ENCODE data around the gene EPB41L3. TPM values are rescaled to one million over a fixed set of nuclear protein-coding genes. Genes with fewer than 3 reads are reported as not detected.

Gene EPB41L3
- polyA plus RNA-seq, 2 of the 4 experiments (the other 2 are of a cell fraction): 0.46 to 1.00 TPM

DNA sequence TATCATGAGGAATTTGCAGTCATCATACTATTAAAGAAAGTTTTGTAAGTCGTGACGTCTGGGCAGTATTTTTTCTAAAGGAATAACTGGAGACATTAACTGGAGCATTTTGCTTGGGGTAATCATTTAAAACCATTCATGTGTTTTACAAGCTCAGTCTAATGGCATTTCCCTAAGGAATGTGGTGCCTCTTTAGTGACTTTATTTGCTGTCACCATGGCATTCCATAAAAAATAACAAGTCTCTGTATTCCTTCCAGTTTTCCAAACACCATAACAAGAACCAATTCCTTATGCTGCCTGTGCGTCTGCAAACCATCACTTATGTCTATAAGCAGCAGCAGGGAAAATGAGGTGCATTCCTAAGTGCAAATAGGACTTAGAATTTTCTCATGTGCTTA, 82.8 kb downstream of the EPB41L3 start (continued):
- TF ChIP-seq, protein P1, sequence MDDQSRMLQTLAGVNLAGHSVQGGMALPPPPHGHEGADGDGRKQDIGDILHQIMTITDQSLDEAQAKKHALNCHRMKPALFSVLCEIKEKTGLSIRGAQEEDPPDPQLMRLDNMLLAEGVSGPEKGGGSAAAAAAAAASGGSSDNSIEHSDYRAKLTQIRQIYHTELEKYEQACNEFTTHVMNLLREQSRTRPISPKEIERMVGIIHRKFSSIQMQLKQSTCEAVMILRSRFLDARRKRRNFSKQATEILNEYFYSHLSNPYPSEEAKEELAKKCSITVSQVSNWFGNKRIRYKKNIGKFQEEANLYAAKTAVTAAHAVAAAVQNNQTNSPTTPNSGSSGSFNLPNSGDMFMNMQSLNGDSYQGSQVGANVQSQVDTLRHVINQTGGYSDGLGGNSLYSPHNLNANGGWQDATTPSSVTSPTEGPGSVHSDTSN (IDR thresholded peaks at IDR 0.05): no peak
- TF ChIP-seq, protein P2, sequence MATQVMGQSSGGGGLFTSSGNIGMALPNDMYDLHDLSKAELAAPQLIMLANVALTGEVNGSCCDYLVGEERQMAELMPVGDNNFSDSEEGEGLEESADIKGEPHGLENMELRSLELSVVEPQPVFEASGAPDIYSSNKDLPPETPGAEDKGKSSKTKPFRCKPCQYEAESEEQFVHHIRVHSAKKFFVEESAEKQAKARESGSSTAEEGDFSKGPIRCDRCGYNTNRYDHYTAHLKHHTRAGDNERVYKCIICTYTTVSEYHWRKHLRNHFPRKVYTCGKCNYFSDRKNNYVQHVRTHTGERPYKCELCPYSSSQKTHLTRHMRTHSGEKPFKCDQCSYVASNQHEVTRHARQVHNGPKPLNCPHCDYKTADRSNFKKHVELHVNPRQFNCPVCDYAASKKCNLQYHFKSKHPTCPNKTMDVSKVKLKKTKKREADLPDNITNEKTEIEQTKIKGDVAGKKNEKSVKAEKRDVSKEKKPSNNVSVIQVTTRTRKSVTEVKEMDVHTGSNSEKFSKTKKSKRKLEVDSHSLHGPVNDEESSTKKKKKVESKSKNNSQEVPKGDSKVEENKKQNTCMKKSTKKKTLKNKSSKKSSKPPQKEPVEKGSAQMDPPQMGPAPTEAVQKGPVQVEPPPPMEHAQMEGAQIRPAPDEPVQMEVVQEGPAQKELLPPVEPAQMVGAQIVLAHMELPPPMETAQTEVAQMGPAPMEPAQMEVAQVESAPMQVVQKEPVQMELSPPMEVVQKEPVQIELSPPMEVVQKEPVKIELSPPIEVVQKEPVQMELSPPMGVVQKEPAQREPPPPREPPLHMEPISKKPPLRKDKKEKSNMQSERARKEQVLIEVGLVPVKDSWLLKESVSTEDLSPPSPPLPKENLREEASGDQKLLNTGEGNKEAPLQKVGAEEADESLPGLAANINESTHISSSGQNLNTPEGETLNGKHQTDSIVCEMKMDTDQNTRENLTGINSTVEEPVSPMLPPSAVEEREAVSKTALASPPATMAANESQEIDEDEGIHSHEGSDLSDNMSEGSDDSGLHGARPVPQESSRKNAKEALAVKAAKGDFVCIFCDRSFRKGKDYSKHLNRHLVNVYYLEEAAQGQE (IDR thresholded peaks at IDR 0.05): no peak
- TF ChIP-seq JUNB (IDR thresholded peaks at IDR 0.05) (no peak), RARB (CRISPR knock-in tag; IDR thresholded peaks at IDR 0.05) (no peak), CBX8 (IDR thresholded peaks at IDR 0.05) (no peak), RAD21 (conservative IDR thresholded peaks at IDR 0.05 in 1 of 2, IDR thresholded peaks at IDR 0.05 in 1 of 2) (no peak), EHMT2 (IDR thresholded peaks at IDR 0.05; ENCODE audit: low read depth) (no peak), TFCP2L1 (CRISPR knock-in tag; IDR thresholded peaks at IDR 0.05) (no peak)
- TF ChIP-seq, protein P3, sequence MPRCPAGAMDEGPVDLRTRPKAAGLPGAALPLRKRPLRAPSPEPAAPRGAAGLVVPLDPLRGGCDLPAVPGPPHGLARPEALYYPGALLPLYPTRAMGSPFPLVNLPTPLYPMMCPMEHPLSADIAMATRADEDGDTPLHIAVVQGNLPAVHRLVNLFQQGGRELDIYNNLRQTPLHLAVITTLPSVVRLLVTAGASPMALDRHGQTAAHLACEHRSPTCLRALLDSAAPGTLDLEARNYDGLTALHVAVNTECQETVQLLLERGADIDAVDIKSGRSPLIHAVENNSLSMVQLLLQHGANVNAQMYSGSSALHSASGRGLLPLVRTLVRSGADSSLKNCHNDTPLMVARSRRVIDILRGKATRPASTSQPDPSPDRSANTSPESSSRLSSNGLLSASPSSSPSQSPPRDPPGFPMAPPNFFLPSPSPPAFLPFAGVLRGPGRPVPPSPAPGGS (IDR thresholded peaks at IDR 0.05): no peak

DNA sequence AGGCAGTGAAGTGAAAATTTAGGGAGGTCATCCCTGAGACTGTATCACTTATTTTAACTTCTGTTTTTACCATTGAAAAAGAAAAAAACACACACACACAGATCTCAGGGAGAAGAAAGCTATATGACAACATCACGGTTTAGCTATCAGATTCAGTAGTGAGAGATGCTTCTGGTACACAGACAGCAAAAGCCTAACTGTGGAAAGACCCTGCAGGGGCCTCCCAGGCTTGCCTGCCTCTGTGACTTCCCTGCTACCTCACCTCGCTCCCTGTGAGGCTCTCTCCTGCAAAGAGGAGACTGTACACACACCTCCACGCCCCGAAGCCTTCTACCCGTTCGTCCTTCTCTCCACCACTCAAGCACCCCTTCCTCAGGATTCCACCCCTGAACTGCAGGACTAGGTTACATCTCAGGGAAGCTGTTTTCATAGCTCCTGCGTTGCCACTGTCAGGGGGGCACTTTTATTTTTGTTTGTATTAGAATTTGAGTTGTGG, 86.3 kb downstream of the EPB41L3 start:
- Histone ChIP-seq H3K27ac (no peak overlapping the region), H3K4me3 (no peak overlapping the region), H3K9me3 (no peaks in the 10 kb centered on the region), H3K4me2 (no peak overlapping the region), H3K4me1 (no peaks in the 10 kb centered on the region)
- TF ChIP-seq FOSB (CRISPR knock-in tag; IDR thresholded peaks at IDR 0.05) (no peak), ZFP36 (IDR thresholded peaks at IDR 0.05; ENCODE audit: borderline replicate concordance, partially characterized antibody) (no peak), NFE2L2 (conservative IDR thresholded peaks at IDR 0.05; ENCODE audit: low read length) (no peak), MAFK (IDR thresholded peaks at IDR 0.05; ENCODE audit: partially characterized antibody) (no peak), CHD2 (IDR thresholded peaks at IDR 0.05; ENCODE audit: low read length, partially characterized antibody) (no peak), RAD21 (conservative IDR thresholded peaks at IDR 0.05 in 1 of 2, IDR thresholded peaks at IDR 0.05 in 1 of 2) (no peak), FOSL2 (IDR thresholded peaks at IDR 0.05) (no peak), FOSL2 (CRISPR knock-in tag; IDR thresholded peaks at IDR 0.05) (no peak), EHMT2 (IDR thresholded peaks at IDR 0.05; ENCODE audit: low read depth) (no peak)
- TF ChIP-seq, protein P4, sequence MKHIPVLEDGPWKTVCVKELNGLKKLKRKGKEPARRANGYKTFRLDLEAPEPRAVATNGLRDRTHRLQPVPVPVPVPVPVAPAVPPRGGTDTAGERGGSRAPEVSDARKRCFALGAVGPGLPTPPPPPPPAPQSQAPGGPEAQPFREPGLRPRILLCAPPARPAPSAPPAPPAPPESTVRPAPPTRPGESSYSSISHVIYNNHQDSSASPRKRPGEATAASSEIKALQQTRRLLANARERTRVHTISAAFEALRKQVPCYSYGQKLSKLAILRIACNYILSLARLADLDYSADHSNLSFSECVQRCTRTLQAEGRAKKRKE (CRISPR knock-in tag; IDR thresholded peaks at IDR 0.05; ENCODE audit: low read depth): no peak
- TF ChIP-seq, protein P5, sequence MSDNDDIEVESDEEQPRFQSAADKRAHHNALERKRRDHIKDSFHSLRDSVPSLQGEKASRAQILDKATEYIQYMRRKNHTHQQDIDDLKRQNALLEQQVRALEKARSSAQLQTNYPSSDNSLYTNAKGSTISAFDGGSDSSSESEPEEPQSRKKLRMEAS (IDR thresholded peaks at IDR 0.05): no peak
- ChIA-PET CTCF (no interaction called here), POLR2A (no interaction called here)
- FAIRE-seq (no peak), DNase-seq (ENCODE audit: low read depth in 1 of 2, low spot score in 1 of 2) (no peak), ATAC-seq (no peak)
- 9% methylated on average over 7 of the region's 7 CpGs for WGBS (ENCODE audit: missing lambda C conversion rate)

Measured in A549 (cell line).